G401 (cell line): ENCODE data around the gene ALG5. TPM values are rescaled to one million over a fixed set of nuclear protein-coding genes. Genes with fewer than 3 reads are reported as not detected.

Experiments used
- DNase-seq: peaks from one replicate; pipeline ENCODE4 v3.0.0-alpha.2; 2015; ENCODE audit warnings: low spot score
- in situ Hi-C: cut with HindIII; loops from 2 replicates; pipeline ENCODE4 v1.10.0; 2016; ENCODE audit warnings: low sequenced_read_pairs, mixed read lengths
- total RNA-seq: library from RNA; depleted of rRNA; stranded (reverse); fragments of >200 nt; shearing (Covaris generic); gene quantifications from 2 replicates; pipeline ENCODE4 v1.2.3, GENCODE V29; 2014

ALG5 gene
- total RNA-seq, 1 experiment from 2014 or later, result 14.7 TPM

GRCh38 chr13:36986462-36987240 is 12.5 kb downstream of the ALG5 start:
- DNase-seq, result no peak
- in situ Hi-C loops, result loop anchor here (25.0 kb wide), 1 partner anchor 124 kb away; no protein-coding TSS in a partner anchor

GRCh38 chr13:36981156-36981743 is 17.9 kb downstream of the ALG5 start:
- DNase-seq, result peak; percentile 53
- in situ Hi-C loops, result loop anchor here (25.0 kb wide), 1 partner anchor 119 kb away; no protein-coding TSS in a partner anchor

GRCh38 chr13:36979361-36980050 is 19.6 kb downstream of the ALG5 start:
- in situ Hi-C loops, result loop anchor here (25.0 kb wide), 1 partner anchor 117 kb away; no protein-coding TSS in a partner anchor
- no peak for DNase-seq

GRCh38 chr13:36975172-36975571 is 24.0 kb downstream of the ALG5 start:
- no peak for DNase-seq
- in situ Hi-C loops, result loop anchor here (25.0 kb wide), 1 partner anchor 113 kb away; no protein-coding TSS in a partner anchor

GRCh38 chr13:36973621-36974295 is 25.4 kb downstream of the ALG5 start:
- DNase-seq, result no peak
- in situ Hi-C loops, result no loop called here

- in situ Hi-C loops, result no loop called here
- DNase-seq, result no peak
These were observed 26.1 kb downstream of the ALG5 start for GRCh38 chr13:36973009-36973408.

GRCh38 chr13:36966404-36966803 is 32.7 kb downstream of the ALG5 start:
- in situ Hi-C loops, result no loop called here
- DNase-seq, result no peak

- in situ Hi-C loops, result no loop called here
- no peak for DNase-seq
These were observed 33.4 kb downstream of the ALG5 start for GRCh38 chr13:36965767-36966166.

GRCh38 chr13:36959456-36960116 is 39.6 kb downstream of the ALG5 start:
- in situ Hi-C loops, result no loop called here
- no peak for DNase-seq

GRCh38 chr13:36954542-36954941 is 44.6 kb downstream of the ALG5 start:
- in situ Hi-C loops, result no loop called here
- DNase-seq, result no peak

- in situ Hi-C loops, result no loop called here
- DNase-seq, result no peak
These were observed 48.2 kb downstream of the ALG5 start for GRCh38 chr13:36950920-36951319.

GRCh38 chr13:36950330-36950729 is 48.8 kb downstream of the ALG5 start:
- in situ Hi-C loops, result no loop called here
- DNase-seq, result no peak

GRCh38 chr13:36945078-36945477 is 54.1 kb downstream of the ALG5 start:
- DNase-seq, result no peak
- in situ Hi-C loops, result no loop called here

- in situ Hi-C loops, result no loop called here
These were observed 73.5 kb downstream of the ALG5 start for GRCh38 chr13:36925603-36926002.

GRCh38 chr13:36924001-36924400 is 75.1 kb downstream of the ALG5 start:
- in situ Hi-C loops, result no loop called here
- DNase-seq, result no peak

More at GRCh38 chr13:36925603-36926002, 73.5 kb downstream of the ALG5 start:
- DNase-seq, result no peak

- in situ Hi-C loops, result no loop called here
- no peak for DNase-seq
These were observed 77.4 kb downstream of the ALG5 start for GRCh38 chr13:36921631-36922301.

GRCh38 chr13:36920616-36921185 is 78.4 kb downstream of the ALG5 start:
- DNase-seq, result no peak

More at GRCh38 chr13:36920616-36921185, 78.4 kb downstream of the ALG5 start:
- in situ Hi-C loops, result no loop called here
